SK-N-SH (cell line): Measurements from ENCODE around the gene SNX33. TPM values are rescaled to one million over a fixed set of nuclear protein-coding genes. Genes with fewer than 3 reads are reported as not detected.
"Not testable (repeated sequence)": the region's sequence is repeated elsewhere in the genome, so short reads cannot be mapped to it uniquely, and the experiment has no call there.

Source experiments
- CTCF ChIA-PET: fragments of 300-600, 350-600 bp; formaldehyde crosslinking; extraction: SDS; loops from one replicate; lab custom pipeline; 2021; lab: Yijun Ruan, JAX
- POLR2A ChIA-PET: fragments of 350-600 bp; sonication (Branson Sonifier 250); formaldehyde crosslinking; extraction: SDS; loops from one replicate; lab custom pipeline; 2020; ENCODE audit warnings: antibody characterized with exemption, inconsistent platforms; lab: Yijun Ruan, JAX
- DNase-seq: peaks from one replicate; pipeline ENCODE4 v3.0.0; 2012
- H2AFZ ChIP-seq: fragments of 200-600 bp; sonication (generic); 2 replicates; pipeline ENCODE4 v1.8.1; 2016; ENCODE audit warnings: antibody characterized with exemption, mild to moderate bottlenecking, low read depth
- H3F3A ChIP-seq: fragments of 200-600 bp; sonication (generic); replicated peaks from 2 replicates; pipeline ENCODE3; 2016; ENCODE audit warnings: antibody characterized with exemption, mild to moderate bottlenecking; ENCODE audit not compliant: insufficient read depth
- H3K27ac ChIP-seq, 2 experiments: fragments of 200-500 bp in 1 of 2; fragments of 200-600 bp in 1 of 2; sonication (Bioruptor generic) in 1 of 2; sonication (generic), shearing (Covaris generic) in 1 of 2; 2 replicates each; pipeline versions ENCODE4 v1.5.1 to v1.6.1; 2014 to 2016; ENCODE audit warnings: low read depth in 2 of 2, inconsistent platforms in 1 of 2, low read length in 1 of 2, mild to moderate bottlenecking in 1 of 2, mixed read lengths in 1 of 2
- H3K27me3 ChIP-seq: fragments of 200-600 bp; sonication (generic), shearing (Covaris generic); 2 replicates; pipeline ENCODE4 v1.6.1; 2016; ENCODE audit warnings: mixed run types; ENCODE audit not compliant: insufficient read depth
- H3K36me3 ChIP-seq, 2 experiments: fragments of 200-500 bp in 1 of 2; fragments of 200-600 bp in 1 of 2; sonication (Bioruptor generic) in 1 of 2; sonication (generic) in 1 of 2; replicated peaks in 1 of 2; 2 replicates each; pipeline versions ENCODE3 to v1.5.1; 2014 to 2016; ENCODE audit warnings: low read length in 1 of 2, mild to moderate bottlenecking in 1 of 2; ENCODE audit not compliant: insufficient read depth in 2 of 2, control insufficient read depth in 1 of 2
- H3K4me1 ChIP-seq, 2 experiments: fragments of 200-500 bp in 1 of 2; fragments of 200-600 bp in 1 of 2; sonication (Bioruptor generic) in 1 of 2; sonication (generic), shearing (Covaris generic) in 1 of 2; 2 replicates each; pipeline versions ENCODE4 v1.5.1 to v1.6.1; 2014 to 2016; ENCODE audit warnings: low read depth in 1 of 2, low read length in 1 of 2, mixed run types in 1 of 2; ENCODE audit not compliant: insufficient read depth in 2 of 2, control insufficient read depth in 1 of 2
- H3K4me2 ChIP-seq: fragments of 200-600 bp; sonication (generic), shearing (Covaris generic); 2 replicates; pipeline ENCODE4 v1.6.1; 2017; ENCODE audit warnings: mixed run types
- H3K4me3 ChIP-seq, 2 experiments: fragments of 200-500 bp in 1 of 2; fragments of 200-600 bp in 1 of 2; sonication (Bioruptor generic) in 1 of 2; sonication (generic), shearing (Covaris generic) in 1 of 2; 2 replicates each; pipeline versions ENCODE4 v1.5.1 to v1.8.1; 2014 to 2016; ENCODE audit warnings: low read depth in 2 of 2, inconsistent platforms in 1 of 2, low read length in 1 of 2, mild to moderate bottlenecking in 1 of 2, mixed read lengths in 1 of 2, moderate library complexity in 1 of 2
- H3K79me2 ChIP-seq: fragments of 200-600 bp; sonication (generic); 2 replicates; pipeline ENCODE4 v1.8.1; 2017; ENCODE audit warnings: mild to moderate bottlenecking; ENCODE audit not compliant: insufficient read depth
- H3K9ac ChIP-seq: fragments of 200-600 bp; sonication (generic); 2 replicates; pipeline ENCODE4 v1.6.1; 2017; ENCODE audit warnings: mixed run types
- H3K9me2 ChIP-seq: fragments of 200-600 bp; sonication (generic); 2 replicates; pipeline ENCODE4 v1.6.1; 2017; ENCODE audit warnings: mixed run types
- H3K9me3 ChIP-seq: fragments of 200-600 bp; sonication (generic); 2 replicates; pipeline ENCODE4 v1.6.1; 2017; ENCODE audit warnings: mixed run types, mild to moderate bottlenecking, moderate library complexity
- H4K20me1 ChIP-seq: fragments of 200-600 bp; sonication (generic); 2 replicates; pipeline ENCODE4 v1.6.1; 2017; ENCODE audit warnings: mild to moderate bottlenecking, mixed run types; ENCODE audit not compliant: insufficient read depth
- EP300 ChIP-seq, 2 experiments: IDR thresholded peaks; 2 replicates each; pipeline versions ENCODE4 v1.4.0 to v1.6.1; 2012; ENCODE audit warnings: borderline replicate concordance in 1 of 2, low read depth in 1 of 2, low read length in 1 of 2
- FOSL2 ChIP-seq: IDR thresholded peaks from 2 replicates; pipeline ENCODE4 v1.4.0; 2012; ENCODE audit warnings: low read depth, mild to moderate bottlenecking, moderate library complexity, borderline replicate concordance
- MAX ChIP-seq: IDR thresholded peaks from 2 replicates; pipeline ENCODE4 v1.4.0; 2012; ENCODE audit warnings: low read depth
- NFIC ChIP-seq: IDR thresholded peaks from 2 replicates; pipeline ENCODE4 v1.4.0; 2012; ENCODE audit warnings: borderline replicate concordance
- TCF12 ChIP-seq: IDR thresholded peaks from 2 replicates; pipeline ENCODE4 v1.4.0; 2012
- WGBS: methylation state at CpG from one replicate; pipeline ENCODE4 v1.1.6; 2017; ENCODE audit warnings: low lambda C conversion rate; 5-methylcytosine and 5-hydroxymethylcytosine counted together
- polyA plus RNA-seq, 3 experiments: library from polyadenylated mRNA; depleted of rRNA; stranded (reverse); fragments of >200 nt; gene quantifications; 2 replicates each; pipeline ENCODE4 v1.2.3, GENCODE V29; 2012

Gene SNX33
- polyA plus RNA-seq, 1 of the 3 experiments (the other 2 are of a cell fraction) = 7.7 TPM

GRCh38 chr15:75697974-75698747 is 50.4 kb downstream of the SNX33 start:
- peaks cover 50 to 82% of the 10 kb centered on the region in 2 experiments for H3K4me1 ChIP-seq
- H3K79me2 ChIP-seq, H4K20me1 ChIP-seq, H3K27me3 ChIP-seq, CTCF ChIA-PET, H3K9me2 ChIP-seq, H2AFZ ChIP-seq, DNase-seq, H3K36me3 ChIP-seq, H3K4me3 ChIP-seq, POLR2A ChIA-PET, H3K9ac ChIP-seq, H3K27ac ChIP-seq, H3K9me3 ChIP-seq, H3K4me2 ChIP-seq: not testable (repeated sequence)
- H3F3A ChIP-seq = peaks cover 27% of the 10 kb centered on the region
- 84% methylated on average over 11 of the region's 21 CpGs for WGBS

- H3K4me3 ChIP-seq, H4K20me1 ChIP-seq, H3K9me2 ChIP-seq, H3K9ac ChIP-seq, POLR2A ChIA-PET, DNase-seq, H3K79me2 ChIP-seq, H3K36me3 ChIP-seq, H3K27me3 ChIP-seq, H3K9me3 ChIP-seq, H2AFZ ChIP-seq, CTCF ChIA-PET: not testable (repeated sequence)
- Histone ChIP-seq H3K4me2 (peak overlapping the region; percentile 47), H3K4me1 (peaks cover 42 to 75% of the 10 kb centered on the region in 2 experiments), H3K27ac (peak overlapping the region; percentile 71 to 75), H3F3A (peaks cover 18% of the 10 kb centered on the region)
- WGBS = 93% methylated on average over 6 of the region's 7 CpGs
Observed at GRCh38 chr15:75699517-75699916, 51.8 kb downstream of the SNX33 start.

GRCh38 chr15:75699961-75700874 is 52.5 kb downstream of the SNX33 start:
- H3K4me2 ChIP-seq = peak overlapping the region; percentile 63
- H3K9me2 ChIP-seq, H3K4me3 ChIP-seq, H3K79me2 ChIP-seq, H2AFZ ChIP-seq, H3K36me3 ChIP-seq, POLR2A ChIA-PET, CTCF ChIA-PET, H3K9me3 ChIP-seq, H3K27me3 ChIP-seq, H4K20me1 ChIP-seq: not testable (repeated sequence)
- 15% methylated on average over 8 of the region's 17 CpGs for WGBS
- H3K4me1 ChIP-seq = peaks cover 36 to 71% of the 10 kb centered on the region in 2 experiments; a peak in 3 of 4 replicates
- peak overlapping the region; percentile 44; the same call in 1 of the 2 replicates for H3K9ac ChIP-seq
- TF ChIP-seq NFIC = peak; percentile 36
- peak; percentile 18; the same call in 1 of the 2 replicates for TF ChIP-seq MAX
- TF ChIP-seq FOSL2 = peak; percentile 16; the same call in 1 of the 2 replicates
- peak; percentile 55 for TF ChIP-seq TCF12
- 0 out of 4 replicates have a peak, but pooled peaks of 1 of the 2 experiments have one; percentile 9 for TF ChIP-seq EP300 (IDR thresholded peaks at IDR 0.05; ENCODE audit: borderline replicate concordance in 1 of 2, low read depth in 1 of 2, low read length in 1 of 2)
- DNase-seq = peak; percentile 79
- H3K27ac ChIP-seq = peak overlapping the region; percentile 71 to 75
- peaks cover 11% of the 10 kb centered on the region for H3F3A ChIP-seq

GRCh38 chr15:75701071-75702003 is 53.6 kb downstream of the SNX33 start:
- H3K4me3 ChIP-seq, H3K79me2 ChIP-seq, H3K27me3 ChIP-seq, H3K9me3 ChIP-seq, H3K9me2 ChIP-seq, H4K20me1 ChIP-seq, DNase-seq, H3K36me3 ChIP-seq, POLR2A ChIA-PET, H2AFZ ChIP-seq: not testable (repeated sequence)
- Histone ChIP-seq H3K4me2 (peak overlapping the region; percentile 63; the same call in 1 of the 2 replicates), H3K9ac (peak overlapping the region; percentile 44; the same call in 1 of the 2 replicates), H3K27ac (peak overlapping the region; percentile 68 to 75), H3F3A (peaks cover 12% of the 10 kb centered on the region), H3K4me1 (peaks cover 31 to 70% of the 10 kb centered on the region in 2 experiments; a peak in 3 of 4 replicates)
- CTCF ChIA-PET = interaction anchor here (0.6 to 0.8 kb wide), 3 partner anchors 31 to 333 kb away, joined by 3 to 4 read pairs (median 3); partner anchors contain the start of gene MAN2C1
- 84% methylated on average over 12 of the region's 13 CpGs for WGBS
